ENCODE results near the gene FH. TPM values are rescaled to one million over a fixed set of nuclear protein-coding genes. Genes with fewer than 3 reads are reported as not detected.

Gene FH
- total RNA-seq: 33.7 and 41.1 TPM in 2 replicates

DNA sequence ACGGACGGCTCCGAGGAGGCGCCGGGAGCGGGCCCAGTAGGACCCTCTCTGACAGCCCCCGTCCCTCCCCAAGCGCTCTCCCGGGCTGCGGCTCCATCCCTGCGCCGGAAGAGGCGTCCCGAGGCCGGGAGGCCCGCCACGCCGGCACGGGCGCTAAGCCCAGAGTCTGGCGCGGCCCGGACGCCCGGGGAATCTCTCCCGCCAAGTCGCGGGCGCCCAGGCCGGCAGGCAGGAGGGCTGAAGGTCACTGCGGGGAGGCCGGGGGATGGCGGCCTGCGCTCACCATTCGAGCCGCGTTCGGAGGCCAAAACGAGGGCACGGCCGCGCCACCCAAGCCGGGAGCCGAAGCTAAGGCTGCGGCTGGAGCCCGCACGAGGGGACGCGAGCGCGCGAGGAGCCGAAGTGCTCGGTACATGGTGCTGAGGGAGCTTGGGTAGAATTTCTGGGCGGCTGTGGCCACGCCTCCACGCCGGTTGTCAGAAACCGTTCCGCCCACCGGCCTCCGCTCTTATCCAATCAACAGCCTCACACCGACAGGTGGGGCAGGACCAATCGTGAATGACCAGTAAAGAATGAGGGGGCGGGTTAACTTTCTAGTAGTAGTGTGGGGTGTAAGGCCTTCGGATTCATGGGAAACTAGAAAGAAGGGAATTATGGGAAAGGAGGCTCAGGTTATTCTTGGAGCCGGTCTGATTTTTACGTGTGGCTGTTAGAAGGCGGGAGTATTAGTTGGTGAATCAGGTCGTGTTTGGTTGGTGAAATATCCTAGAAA is at the start of gene FH:
Gene FH, minus strand, starts transcription at position 448 of the 772 bp plus-strand sequence. Its CDS starts 33 bp downstream, at position 415.
- peak; percentile 97 for DNase-seq (ENCODE audit: low read depth)
- FAIRE-seq: no peak
- TF ChIP-seq, protein P1, sequence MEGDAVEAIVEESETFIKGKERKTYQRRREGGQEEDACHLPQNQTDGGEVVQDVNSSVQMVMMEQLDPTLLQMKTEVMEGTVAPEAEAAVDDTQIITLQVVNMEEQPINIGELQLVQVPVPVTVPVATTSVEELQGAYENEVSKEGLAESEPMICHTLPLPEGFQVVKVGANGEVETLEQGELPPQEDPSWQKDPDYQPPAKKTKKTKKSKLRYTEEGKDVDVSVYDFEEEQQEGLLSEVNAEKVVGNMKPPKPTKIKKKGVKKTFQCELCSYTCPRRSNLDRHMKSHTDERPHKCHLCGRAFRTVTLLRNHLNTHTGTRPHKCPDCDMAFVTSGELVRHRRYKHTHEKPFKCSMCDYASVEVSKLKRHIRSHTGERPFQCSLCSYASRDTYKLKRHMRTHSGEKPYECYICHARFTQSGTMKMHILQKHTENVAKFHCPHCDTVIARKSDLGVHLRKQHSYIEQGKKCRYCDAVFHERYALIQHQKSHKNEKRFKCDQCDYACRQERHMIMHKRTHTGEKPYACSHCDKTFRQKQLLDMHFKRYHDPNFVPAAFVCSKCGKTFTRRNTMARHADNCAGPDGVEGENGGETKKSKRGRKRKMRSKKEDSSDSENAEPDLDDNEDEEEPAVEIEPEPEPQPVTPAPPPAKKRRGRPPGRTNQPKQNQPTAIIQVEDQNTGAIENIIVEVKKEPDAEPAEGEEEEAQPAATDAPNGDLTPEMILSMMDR (IDR thresholded peaks at IDR 0.05; ENCODE audit: insufficient read depth, low read length, severe bottlenecking): no peak
- Histone ChIP-seq H3K4me3 (ENCODE audit: low read depth, low read length) (peak within 1 kb of the TSS; percentile 94), H3K27me3 (ENCODE audit: control insufficient read depth, insufficient read depth, low read length) (no peaks in the 10 kb centered on the region), H3K36me3 (ENCODE audit: control insufficient read depth, insufficient read depth, low read length) (no peaks in the 10 kb centered on the region)

DNA sequence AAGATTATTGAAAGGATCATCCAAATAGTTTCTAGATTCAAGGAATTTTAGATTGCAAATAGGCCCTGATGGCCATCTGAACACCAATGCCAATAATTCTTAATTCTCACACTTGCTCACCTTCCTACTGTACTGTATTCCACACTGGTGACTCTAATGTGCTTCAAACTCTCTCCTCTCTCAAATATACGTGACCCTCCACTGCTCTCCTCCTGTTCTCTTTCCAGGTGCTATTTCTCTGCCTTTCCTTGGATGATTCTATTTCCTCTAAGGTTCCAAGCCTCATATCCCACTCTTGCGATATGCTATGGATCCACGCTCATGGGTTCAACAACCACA is 41.3 kb upstream of the FH start:
- FAIRE-seq: no peak
- no peak for DNase-seq (ENCODE audit: low read depth)
- Histone ChIP-seq H3K27me3 (ENCODE audit: control insufficient read depth, insufficient read depth, low read length) (no peaks in the 10 kb centered on the region), H3K36me3 (ENCODE audit: control insufficient read depth, insufficient read depth, low read length) (no peaks in the 10 kb centered on the region), H3K4me3 (ENCODE audit: low read depth, low read length) (no peak overlapping the region)
- TF ChIP-seq, protein P1 (IDR thresholded peaks at IDR 0.05; ENCODE audit: insufficient read depth, low read length, severe bottlenecking): no peak

- H3K4me3 ChIP-seq (ENCODE audit: low read depth, low read length): no peak overlapping the region
- no peak for DNase-seq (ENCODE audit: low read depth)
- H3K36me3 ChIP-seq (ENCODE audit: control insufficient read depth, insufficient read depth, low read length): no peaks in the 10 kb centered on the region
- no peaks in the 10 kb centered on the region for H3K27me3 ChIP-seq (ENCODE audit: control insufficient read depth, insufficient read depth, low read length)
- FAIRE-seq: no peak
- TF ChIP-seq, protein P1 (IDR thresholded peaks at IDR 0.05; ENCODE audit: insufficient read depth, low read length, severe bottlenecking): no peak
Measured at GRCh38 chr1:241560146-241560848, 40.7 kb upstream of the FH start.

- DNase-seq (ENCODE audit: low read depth) (no peak), FAIRE-seq (no peak)
- H3K36me3 ChIP-seq (ENCODE audit: control insufficient read depth, insufficient read depth, low read length): no peaks in the 10 kb centered on the region
- TF ChIP-seq, protein P1 (IDR thresholded peaks at IDR 0.05; ENCODE audit: insufficient read depth, low read length, severe bottlenecking): no peak
- no peaks in the 10 kb centered on the region for H3K27me3 ChIP-seq (ENCODE audit: control insufficient read depth, insufficient read depth, low read length)
- H3K4me3 ChIP-seq (ENCODE audit: low read depth, low read length): no peak overlapping the region
Measured at GRCh38 chr1:241557551-241558193, 38.1 kb upstream of the FH start.

DNA sequence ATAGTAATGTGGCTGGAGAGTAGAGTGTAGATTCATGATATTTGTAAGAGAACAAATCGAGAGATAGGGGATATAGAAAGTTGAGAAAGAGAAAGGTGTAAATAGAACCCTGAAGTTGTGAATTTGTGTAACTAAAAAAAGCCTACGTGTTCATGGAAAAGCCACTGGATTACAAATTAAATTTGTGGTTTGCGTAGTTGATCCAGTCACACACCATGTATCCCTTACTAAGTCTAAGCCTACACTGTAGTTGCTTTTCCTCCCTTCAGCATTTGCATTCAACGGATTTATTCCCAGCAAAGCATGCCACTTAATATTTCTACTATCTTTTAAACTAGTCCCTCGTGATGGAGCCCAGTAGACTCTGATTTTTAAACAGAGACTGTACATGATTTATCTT is 37.5 kb upstream of the FH start:
- TF ChIP-seq, protein P1 (IDR thresholded peaks at IDR 0.05; ENCODE audit: insufficient read depth, low read length, severe bottlenecking): no peak
- DNase-seq (ENCODE audit: low read depth): no peak
- Histone ChIP-seq H3K27me3 (ENCODE audit: control insufficient read depth, insufficient read depth, low read length) (no peaks in the 10 kb centered on the region), H3K36me3 (ENCODE audit: control insufficient read depth, insufficient read depth, low read length) (no peaks in the 10 kb centered on the region), H3K4me3 (ENCODE audit: low read depth, low read length) (no peak overlapping the region)
- FAIRE-seq: no peak

Data from bronchial epithelial cell (primary cell).